HG02840 (cell line): ENCODE results near the gene PCSK1.
"Not testable (repeated sequence)": the region's sequence is repeated elsewhere in the genome, so short reads cannot be mapped to it uniquely, and the experiment has no call there.

Experiments used
- ATAC-seq: cut with Tn5 transposase; IDR thresholded peaks from one replicate; pipeline ENCODE4 v1.9.1; 2021; ENCODE audit warnings: mild to moderate bottlenecking, moderate library complexity, moderate number of reproducible peaks; ENCODE audit not compliant: unreplicated experiment, low FRiP score

Gene PCSK1

GRCh38 chr5:96431376-96432187 is 1.5 kb downstream of the PCSK1 start:
- no peak for ATAC-seq

GRCh38 chr5:96427824-96428223 is 5.2 kb downstream of the PCSK1 start:
- no peak for ATAC-seq

- ATAC-seq: no peak
Observed at GRCh38 chr5:96426831-96427230, 6.2 kb downstream of the PCSK1 start.

GRCh38 chr5:96425443-96425842 is 7.6 kb downstream of the PCSK1 start:
- ATAC-seq: no peak

- no peak for ATAC-seq
Observed at GRCh38 chr5:96415897-96416296, 17.2 kb downstream of the PCSK1 start.

GRCh38 chr5:96412868-96413449 is 20.1 kb downstream of the PCSK1 start:
- ATAC-seq: no peak

GRCh38 chr5:96410013-96410412 is 23.0 kb downstream of the PCSK1 start:
- no peak for ATAC-seq

- no peak for ATAC-seq
Observed at GRCh38 chr5:96408841-96409538, 24.1 kb downstream of the PCSK1 start.

GRCh38 chr5:96408210-96408777 is 24.8 kb downstream of the PCSK1 start:
- no peak for ATAC-seq

GRCh38 chr5:96407436-96407835 is 25.6 kb downstream of the PCSK1 start:
- no peak for ATAC-seq

- no peak for ATAC-seq
Observed at GRCh38 chr5:96404191-96404867, 28.7 kb downstream of the PCSK1 start.

GRCh38 chr5:96402500-96402899 is 30.5 kb downstream of the PCSK1 start:
- no peak for ATAC-seq

GRCh38 chr5:96396878-96397277 is 36.2 kb downstream of the PCSK1 start:
- no peak for ATAC-seq

GRCh38 chr5:96395295-96395694 is 37.8 kb downstream of the PCSK1 start:
- ATAC-seq: not testable (repeated sequence)

GRCh38 chr5:96391921-96392320 is 41.1 kb downstream of the PCSK1 start:
- ATAC-seq: no peak

GRCh38 chr5:96388176-96388575 is 44.9 kb downstream of the PCSK1 start:
- ATAC-seq: no peak

GRCh38 chr5:96387616-96388015 is 45.4 kb downstream of the PCSK1 start:
- ATAC-seq: no peak

- ATAC-seq: no peak
Observed at GRCh38 chr5:96385538-96385937, 47.5 kb downstream of the PCSK1 start.

- ATAC-seq: no peak
Observed at GRCh38 chr5:96384353-96384752, 48.7 kb downstream of the PCSK1 start.

GRCh38 chr5:96381526-96381925 is 51.5 kb downstream of the PCSK1 start:
- no peak for ATAC-seq

- no peak for ATAC-seq
Observed at GRCh38 chr5:96379896-96380295, 53.2 kb downstream of the PCSK1 start.
